NCI-H2107 treated with DMSO at 0.1 percent for 48 hours (cell line): ENCODE results near the gene TIMP2.
"Not testable (repeated sequence)": the region's sequence is repeated elsewhere in the genome, so short reads cannot be mapped to it uniquely, and the experiment has no call there.

Source experiments
- DNase-seq: peaks from one replicate; lab custom pipeline; 2025; ENCODE audit not compliant: unreplicated experiment; lab: John Stamatoyannopoulos, UW

Gene TIMP2

DNA sequence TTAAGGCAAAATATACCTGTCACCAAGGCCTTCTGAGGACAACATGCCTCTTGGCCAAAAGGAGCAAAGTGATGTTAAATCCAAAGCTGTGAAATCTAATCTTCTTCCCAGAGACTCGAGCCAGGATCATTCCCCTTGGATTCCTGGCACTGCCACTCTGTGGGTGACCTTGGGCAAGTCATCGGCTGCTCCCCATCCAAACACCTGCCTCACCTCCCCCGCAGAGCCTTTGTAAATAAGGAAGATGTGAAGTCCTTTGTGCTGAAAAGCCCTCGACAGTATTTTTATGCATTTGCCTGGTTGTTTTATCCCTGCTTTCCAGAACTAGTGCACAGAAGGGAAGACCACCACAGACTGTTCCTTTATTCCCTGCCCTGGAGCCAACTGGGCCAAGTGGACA is 16.8 kb downstream of the TIMP2 start:
- peak; percentile 7 for DNase-seq

DNA sequence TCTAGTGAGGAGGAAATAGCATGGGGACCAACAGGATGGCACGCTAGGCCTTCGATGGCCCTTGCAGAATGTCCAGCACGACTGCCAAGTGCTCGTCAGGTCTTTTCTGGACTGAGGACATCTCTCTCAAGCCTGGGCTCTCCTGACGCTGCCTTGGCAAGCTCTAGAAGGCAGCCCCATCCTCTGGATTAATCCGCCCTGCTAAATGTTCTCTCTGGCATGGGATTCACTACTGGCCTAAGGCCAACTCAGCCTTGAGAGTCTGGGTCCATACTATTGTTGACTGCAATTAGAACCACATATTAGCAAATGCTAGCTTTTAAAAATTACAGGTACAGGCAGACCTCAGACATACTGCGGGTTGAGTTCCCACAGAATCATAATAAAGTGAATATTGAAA is 19.6 kb downstream of the TIMP2 start:
- DNase-seq = no peak

GRCh38 chr17:78905116-78905515 is 20.1 kb downstream of the TIMP2 start:
- DNase-seq = no peak

- DNase-seq = no peak
These were observed 20.8 kb downstream of the TIMP2 start for GRCh38 chr17:78904371-78904770.

- no peak for DNase-seq
These were observed 21.9 kb downstream of the TIMP2 start, which contains the start of gene CEP295NL for GRCh38 chr17:78903101-78903779. Gene CEP295NL (minus strand): TSS chr17:78903201. CDS start chr17:78901828, 1,373 bp downstream.

- DNase-seq = not testable (repeated sequence)
These were observed 23.0 kb downstream of the TIMP2 start for GRCh38 chr17:78902231-78902630.

DNA sequence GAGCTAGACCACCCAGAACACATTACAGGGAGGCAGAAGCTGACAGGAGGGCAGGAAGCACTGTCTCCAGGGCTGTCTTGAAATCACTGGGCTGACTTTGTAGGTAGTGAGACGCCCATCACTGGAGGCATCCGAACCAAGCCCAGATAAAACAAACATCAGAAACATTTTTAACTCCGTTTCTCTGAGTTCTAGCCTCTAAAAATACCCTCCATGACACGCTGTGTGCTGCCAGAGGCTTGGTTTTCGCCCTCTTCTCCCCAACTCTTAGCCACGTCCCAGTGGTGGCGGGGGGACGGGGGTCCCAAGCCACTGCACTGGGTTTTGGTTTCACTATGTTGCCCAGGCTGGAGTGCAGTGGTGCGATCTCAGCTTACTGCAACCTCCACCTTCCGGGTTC is 23.4 kb downstream of the TIMP2 start:
- DNase-seq = no peak

- DNase-seq = no peak
These were observed 24.4 kb downstream of the TIMP2 start for GRCh38 chr17:78900816-78901215.

DNA sequence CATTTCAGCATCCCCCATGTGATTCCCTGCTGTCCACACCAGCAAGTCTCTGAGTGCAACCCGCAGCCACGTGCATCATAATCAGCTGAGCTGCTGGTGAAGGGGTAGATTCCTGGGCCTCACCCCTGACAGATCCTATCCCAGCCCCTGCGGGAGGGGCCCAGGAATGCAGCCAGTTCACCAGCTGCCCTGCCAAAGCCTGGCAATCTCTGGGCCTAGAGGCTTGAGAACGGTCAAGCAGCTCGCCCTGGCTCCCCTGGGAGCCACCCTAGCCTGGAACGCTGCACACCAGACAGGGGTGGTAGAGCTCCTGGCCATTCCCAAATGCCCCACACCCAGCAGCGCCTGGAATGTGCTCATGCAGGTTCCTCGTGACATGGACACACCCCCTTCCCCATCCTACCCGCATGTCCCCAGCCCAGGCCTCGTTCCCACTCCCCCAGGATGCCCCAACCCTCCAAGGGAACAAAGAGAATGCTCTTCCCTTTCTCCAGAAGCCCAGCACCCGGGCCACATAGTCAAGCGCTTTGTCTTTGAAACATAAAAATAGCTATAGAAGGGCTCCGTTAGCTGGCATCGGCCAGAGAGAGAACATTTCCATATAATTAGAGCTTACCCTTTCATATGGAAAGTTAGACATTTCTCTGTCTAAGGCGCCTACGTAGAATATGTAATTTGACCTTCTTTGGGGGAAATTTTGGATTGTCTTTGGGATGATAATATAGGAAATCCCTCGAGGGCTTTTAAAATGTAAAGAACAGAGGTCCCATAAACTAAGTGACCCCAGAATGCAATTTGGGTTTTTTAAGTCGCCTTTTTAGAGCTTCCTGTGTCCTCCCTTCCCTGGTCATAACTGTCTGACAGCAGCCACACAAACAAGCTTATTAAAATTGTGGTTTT is 25.6 kb downstream of the TIMP2 start:
- no peak for DNase-seq

DNA sequence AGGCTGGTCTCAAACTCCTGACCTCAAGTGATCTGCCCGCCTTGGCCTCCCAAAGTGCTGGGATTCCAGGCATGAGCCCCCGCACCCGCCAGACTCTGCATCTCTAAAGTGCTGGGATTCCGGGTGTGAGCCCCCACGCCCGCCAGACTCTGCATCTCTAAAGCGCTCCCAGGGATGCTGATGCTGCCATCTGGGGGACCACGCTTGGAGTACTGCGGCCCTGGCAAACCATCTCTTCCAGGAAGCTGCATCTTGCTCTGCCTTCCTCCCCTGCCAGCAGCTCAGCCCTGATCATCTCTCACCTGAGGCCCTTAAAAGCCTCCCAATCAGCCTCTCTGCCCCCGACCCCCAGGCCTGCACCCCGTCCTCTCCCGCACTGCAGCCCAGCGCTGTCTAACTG is 26.2 kb downstream of the TIMP2 start:
- no peak for DNase-seq

DNA sequence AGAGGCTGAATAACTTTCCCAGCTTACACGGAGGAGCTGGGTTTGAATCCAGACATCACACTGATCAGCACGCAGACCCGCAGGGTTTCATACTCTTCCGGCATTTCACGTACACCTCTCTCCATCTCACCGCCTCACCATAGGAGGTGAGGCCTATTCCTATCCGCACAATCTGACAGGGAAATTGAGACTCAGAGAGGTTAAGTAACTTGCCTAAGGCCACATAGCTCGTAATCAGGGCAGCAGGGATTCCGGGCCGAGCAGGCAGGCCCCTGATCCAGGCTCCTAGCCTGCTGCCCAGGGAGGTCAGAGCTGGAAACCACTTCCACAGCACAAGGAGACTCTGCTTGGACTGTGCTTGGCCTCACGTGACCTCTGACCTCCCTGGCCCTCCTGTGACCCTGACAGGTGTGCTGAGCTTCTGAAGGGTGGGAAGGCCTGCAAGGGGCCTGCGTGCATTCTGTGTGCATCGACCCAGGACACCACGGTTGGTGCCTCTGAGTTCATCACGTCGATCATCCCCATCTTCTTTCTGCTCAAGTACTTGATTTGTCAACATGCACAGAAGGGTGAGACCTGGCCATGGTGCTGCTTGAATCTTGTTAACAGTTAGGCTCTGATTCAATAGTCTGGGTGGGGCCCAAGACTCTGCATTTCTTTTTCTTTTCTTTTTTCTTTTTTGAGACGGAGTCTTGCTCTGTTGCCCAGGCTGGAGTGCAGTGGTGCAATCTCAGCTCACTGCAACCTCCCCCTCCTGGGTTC is 26.9 kb downstream of the TIMP2 start:
- no peak for DNase-seq

DNA sequence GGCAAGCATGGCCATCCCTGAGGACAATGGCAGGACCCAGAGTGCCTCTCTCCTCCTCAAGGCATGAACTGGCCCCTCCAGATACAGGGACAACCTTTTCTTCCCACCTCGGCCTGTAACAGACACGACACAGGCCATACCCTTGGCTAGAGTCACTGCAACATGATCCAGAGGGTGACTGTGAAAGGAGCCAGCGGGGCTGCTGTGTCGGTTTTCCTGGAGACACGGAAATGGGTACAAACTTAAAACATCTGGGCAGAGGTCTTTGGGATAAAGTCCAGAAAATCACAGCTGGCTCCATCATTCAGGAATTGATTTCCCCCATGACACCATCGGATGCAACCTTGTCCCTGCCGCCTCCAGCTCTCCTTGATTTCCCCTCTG is 27.5 kb downstream of the TIMP2 start:
- no peak for DNase-seq

DNA sequence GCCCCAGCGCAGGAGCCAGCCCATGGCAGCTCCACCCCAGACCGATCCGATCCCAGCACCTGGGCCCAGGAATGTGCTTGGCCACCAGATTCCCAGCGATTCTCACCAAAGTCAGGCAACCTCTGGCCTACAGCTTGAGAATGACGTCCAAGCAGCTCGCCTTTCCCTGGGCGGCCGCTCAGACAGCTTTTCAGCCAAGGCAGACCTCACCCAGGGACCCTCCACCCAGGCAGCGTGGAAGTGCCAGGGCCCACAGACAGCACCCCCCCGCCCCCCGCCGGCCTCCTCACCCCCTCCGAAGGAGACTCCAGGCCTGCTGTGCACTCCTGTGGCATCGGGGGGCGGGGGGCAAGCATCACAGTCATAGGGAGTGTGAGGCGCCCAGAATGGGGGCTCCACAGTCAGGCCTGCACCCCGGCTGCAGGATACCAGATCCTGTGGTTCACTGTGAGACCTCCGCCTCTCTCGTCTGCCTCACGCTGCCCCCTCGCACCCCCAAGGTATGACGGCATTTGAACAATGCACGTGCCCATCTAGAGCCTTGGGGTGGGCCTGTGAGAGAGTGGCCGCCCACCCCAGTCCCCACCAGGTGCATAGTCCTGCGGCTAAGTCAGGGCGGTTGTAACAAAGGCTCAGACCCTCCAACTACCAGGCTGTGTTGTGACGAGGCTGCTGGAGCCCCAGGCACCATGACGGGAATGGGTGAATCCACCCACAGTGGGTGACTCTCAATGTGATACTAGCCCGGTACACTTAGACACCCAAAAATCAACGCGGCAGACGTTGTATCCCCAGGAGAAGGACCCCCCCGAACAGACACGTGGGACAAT is 28.1 kb downstream of the TIMP2 start:
- no peak for DNase-seq

GRCh38 chr17:78896091-78896833 is 28.9 kb downstream of the TIMP2 start:
- no peak for DNase-seq

DNA sequence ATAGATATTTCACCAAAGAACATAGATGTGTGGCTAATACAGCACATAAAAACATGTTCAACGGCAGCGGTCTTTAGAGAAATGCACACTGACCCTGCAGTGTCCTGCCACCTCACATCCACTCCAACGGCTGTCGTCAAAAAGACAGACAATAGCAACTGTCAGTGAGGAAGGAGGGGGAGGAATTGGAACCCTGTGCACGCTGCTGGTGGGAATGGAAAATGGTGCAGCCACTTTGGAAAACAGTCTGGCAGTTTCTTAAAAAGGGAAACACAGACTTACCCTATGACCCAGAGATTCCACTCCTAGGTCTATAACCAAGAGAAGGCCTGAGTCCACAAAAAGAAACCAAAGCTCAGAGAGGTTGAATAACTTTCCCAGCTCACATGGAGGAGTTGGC is 29.9 kb downstream of the TIMP2 start:
- DNase-seq = no peak

GRCh38 chr17:78893684-78894083 is 31.5 kb downstream of the TIMP2 start:
- no peak for DNase-seq

- DNase-seq = no peak
These were observed 32.2 kb downstream of the TIMP2 start for GRCh38 chr17:78892936-78893379.

DNA sequence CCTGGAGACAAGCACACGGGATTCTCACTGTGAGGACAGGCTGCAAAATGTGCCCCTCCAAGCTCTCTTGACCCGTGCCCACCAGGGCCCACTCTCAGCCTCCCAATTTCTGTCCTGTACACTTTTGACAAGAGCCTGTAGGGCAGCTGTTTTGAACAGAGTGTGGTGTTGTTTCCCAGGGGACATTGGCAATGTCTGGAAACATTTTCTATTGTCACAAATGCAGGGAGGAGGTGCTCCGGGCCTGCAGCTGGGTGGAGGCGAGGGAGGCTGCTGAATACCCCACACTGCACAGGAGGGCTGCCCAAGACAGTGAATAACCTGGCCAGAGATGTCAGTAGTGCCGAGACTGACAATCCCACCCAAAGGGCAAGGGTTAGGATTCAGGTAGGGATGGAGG is 32.7 kb downstream of the TIMP2 start:
- DNase-seq = peak; percentile 38

GRCh38 chr17:78892062-78892456 is 33.1 kb downstream of the TIMP2 start:
- no peak for DNase-seq
